CD14-positive monocyte (primary cell): Measurements from ENCODE around the gene RAPH1. TPM values are rescaled to one million over a fixed set of nuclear protein-coding genes. Genes with fewer than 3 reads are reported as not detected.
A peak's percentile ranks its signal among the peaks of the same experiment; 100 is the strongest.

Experiments
- DNase-seq, 3 donors: peaks; one replicate each; pipeline ENCODE4 v3.0.0-alpha.2; 2011 to 2022
- H2AFZ ChIP-seq: 2 replicates; pipeline ENCODE4 v1.6.0; 2012; ENCODE audit warnings: mild to moderate bottlenecking, low read depth, low read length, inconsistent platforms; ENCODE audit not compliant: insufficient read depth, poor library complexity, severe bottlenecking
- H3K27ac ChIP-seq, 2 donors: 1 replicate in 1 of 2; 2 replicates in 1 of 2; pipeline ENCODE4 v1.5.1; 2012 to 2013; ENCODE audit warnings: low read length in 2 of 2, control low read depth in 1 of 2, inconsistent platforms in 1 of 2, low read depth in 1 of 2, mild to moderate bottlenecking in 1 of 2
- H3K27me3 ChIP-seq, 2 donors: one replicate each; pipeline versions ENCODE4 v1.6.0 to v1.6.1; 2011 to 2013; ENCODE audit warnings: low read length in 2 of 2; ENCODE audit not compliant: control insufficient read depth in 2 of 2, insufficient read depth in 2 of 2
- H3K36me3 ChIP-seq, 2 donors: replicated peaks in 1 of 2; 1 replicate in 1 of 2; 2 replicates in 1 of 2; pipeline versions ENCODE4 v1.5.1 to v1.6.1; 2012 to 2013; ENCODE audit warnings: low read length in 2 of 2, control low read depth in 1 of 2, inconsistent platforms in 1 of 2, mild to moderate bottlenecking in 1 of 2; ENCODE audit not compliant: insufficient read depth in 2 of 2, control insufficient read depth in 1 of 2
- H3K4me1 ChIP-seq, 2 donors: 1 replicate in 1 of 2; 2 replicates in 1 of 2; pipeline versions ENCODE4 v1.5.1 to v1.6.1; 2012 to 2013; ENCODE audit warnings: low read length in 2 of 2, control low read depth in 1 of 2, inconsistent platforms in 1 of 2, mild to moderate bottlenecking in 1 of 2, moderate library complexity in 1 of 2; ENCODE audit not compliant: insufficient read depth in 2 of 2, control insufficient read depth in 1 of 2
- H3K4me2 ChIP-seq: replicated peaks from 2 replicates; pipeline ENCODE3; 2012; ENCODE audit warnings: low read length, moderate library complexity, mild to moderate bottlenecking; ENCODE audit not compliant: poor library complexity, severe bottlenecking; ENCODE audit errors: extremely low read depth
- H3K4me3 ChIP-seq, 3 experiments: fragments of 200-600 bp in 1 of 3; sonication (generic) in 1 of 3; replicated peaks in 1 of 3; 1 replicate in 2 of 3; 2 replicates in 1 of 3; pipeline ENCODE4 v1.5.1; 2011 to 2013; ENCODE audit warnings: low read length in 3 of 3, mild to moderate bottlenecking in 3 of 3, control low read depth in 2 of 3, low read depth in 2 of 3, inconsistent platforms in 1 of 3, moderate library complexity in 1 of 3
- H3K79me2 ChIP-seq: 2 replicates; pipeline ENCODE4 v1.6.0; 2012; ENCODE audit warnings: mild to moderate bottlenecking, control low read depth, inconsistent platforms, low read length, moderate library complexity; ENCODE audit not compliant: insufficient read depth
- H3K9ac ChIP-seq: 2 replicates; pipeline ENCODE4 v1.6.0; 2017; ENCODE audit warnings: low read length, mild to moderate bottlenecking; ENCODE audit not compliant: insufficient read depth, poor library complexity, severe bottlenecking
- H3K9me3 ChIP-seq, 2 donors: replicated peaks in 1 of 2; 1 replicate in 1 of 2; 2 replicates in 1 of 2; pipeline versions ENCODE4 v1.5.1 to v1.6.1; 2012 to 2013; ENCODE audit warnings: low read length in 2 of 2, control low read depth in 1 of 2; ENCODE audit not compliant: control insufficient read depth in 1 of 2, insufficient read depth in 1 of 2
- H4K20me1 ChIP-seq: 2 replicates; pipeline ENCODE4 v1.6.0; 2012; ENCODE audit warnings: mild to moderate bottlenecking, low read length, control low read depth, moderate library complexity; ENCODE audit not compliant: insufficient read depth
- H3K27ac Mint-ChIP-seq, 7 donors: one replicate each; pipeline ENCODE4 v1.8.0; 2020; ENCODE audit warnings: mild to moderate bottlenecking in 7 of 7, mixed read lengths in 7 of 7, moderate library complexity in 6 of 7, inconsistent platforms in 2 of 7
- H3K27me3 Mint-ChIP-seq, 3 donors: one replicate each; pipeline ENCODE4 v1.8.0; 2021 to 2022; ENCODE audit warnings: low read depth in 3 of 3, mild to moderate bottlenecking in 3 of 3, mixed read lengths in 3 of 3, moderate library complexity in 3 of 3, inconsistent platforms in 1 of 3
- H3K36me3 Mint-ChIP-seq, 2 donors: one replicate each; pipeline ENCODE4 v1.8.0; 2020; ENCODE audit warnings: mixed read lengths in 2 of 2, inconsistent platforms in 1 of 2, mild to moderate bottlenecking in 1 of 2
- H3K4me1 Mint-ChIP-seq: one replicate; pipeline ENCODE4 v1.8.0; 2020; ENCODE audit warnings: mild to moderate bottlenecking, mixed read lengths
- H3K4me3 Mint-ChIP-seq, 2 donors: one replicate each; pipeline ENCODE4 v1.8.0; 2020; ENCODE audit warnings: mild to moderate bottlenecking in 2 of 2, mixed read lengths in 2 of 2, moderate library complexity in 1 of 2
- H3K9me3 Mint-ChIP-seq, 7 donors: one replicate each; pipeline ENCODE4 v1.8.0; 2020 to 2022; ENCODE audit warnings: mixed read lengths in 7 of 7, mild to moderate bottlenecking in 6 of 7, moderate library complexity in 6 of 7, inconsistent platforms in 2 of 7
- CTCF ChIP-seq: fragments of 200-600 bp; IDR thresholded peaks from one replicate; pipeline ENCODE4 v1.8.0; 2022; ENCODE audit warnings: antibody characterized with exemption, mild to moderate bottlenecking
- WGBS: methylation state at CpG from one replicate; pipeline ENCODE4 v1.1.5; 2013; ENCODE audit warnings: missing lambda C conversion rate; ENCODE audit not compliant: insufficient coverage; 5-methylcytosine and 5-hydroxymethylcytosine counted together
- intact Hi-C, 2 donors: fragments of 100-400 bp; cut with micrococcal nuclease; formaldehyde crosslinking; loops; one replicate each; pipeline versions ENCODE4 v1.15.0 to v1.15.1; 2023
- polyA plus RNA-seq, 3 donors: library from polyadenylated mRNA; depleted of rRNA in 1 of 3; unstranded in 2 of 3; stranded (reverse) in 1 of 3; fragments of 300-500 nt in 2 of 3; fragments of >200 nt in 1 of 3; fragmentation: Illumina TruSeq in 2 of 3; gene quantifications; 1 replicate in 2 of 3; 2 replicates in 1 of 3; pipeline ENCODE4 v1.2.3, GENCODE V29; 2012 to 2021

Gene RAPH1
- polyA plus RNA-seq, 3 donors = 3.8 to 5.1 (median 4.5) TPM

- H3K4me3 Mint-ChIP-seq = no peak overlapping the region
- H3K4me1 Mint-ChIP-seq = peaks cover 2% of the 10 kb centered on the region
- Histone ChIP-seq H3K4me1 (no peaks in the 10 kb centered on the region), H3K9ac (no peak overlapping the region), H3K36me3 (no peaks in the 10 kb centered on the region), H3K9me3 (no peaks in the 10 kb centered on the region), H3K4me2 (no peak overlapping the region), H2AFZ (no peak overlapping the region), H3K27ac (no peak overlapping the region), H3K4me3 (no peak overlapping the region), H3K79me2 (no peaks in the 10 kb centered on the region), H4K20me1 (no peaks in the 10 kb centered on the region), H3K27me3 (no peaks in the 10 kb centered on the region)
- no peak overlapping the region for H3K27ac Mint-ChIP-seq
- no peak for TF ChIP-seq CTCF
- H3K36me3 Mint-ChIP-seq = no peaks in the 10 kb centered on the region
- WGBS = 80% methylated on average over 1 of the region's 2 CpGs
- peaks cover 4 to 11% (median 4%) of the 10 kb centered on the region in 3 donors for H3K27me3 Mint-ChIP-seq
- peaks cover 0 to 2% (median 0%) of the 10 kb centered on the region in 7 donors for H3K9me3 Mint-ChIP-seq
- no peak for DNase-seq
- intact Hi-C loops = no loop called here
These were observed 27.2 kb upstream of the RAPH1 start for GRCh38 chr2:203562268-203562667.

DNA sequence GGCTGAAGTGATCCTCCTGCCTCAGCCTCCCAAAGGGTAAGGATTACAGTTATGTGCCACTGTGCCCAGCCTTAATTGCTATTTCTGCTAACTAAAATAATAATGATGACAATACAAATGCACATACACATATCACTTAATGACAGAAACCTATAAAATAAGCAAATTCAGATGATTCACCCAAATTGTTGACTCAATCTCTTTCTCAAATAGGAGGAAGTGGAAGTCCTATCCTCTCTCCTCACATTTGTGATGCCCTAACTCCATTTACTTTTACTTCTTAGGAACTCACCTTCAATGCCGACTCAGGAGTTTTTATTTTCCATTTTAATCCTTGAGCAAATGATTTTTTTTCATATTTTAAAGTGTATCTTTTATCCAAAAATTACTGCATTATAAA, 24.5 kb upstream of the RAPH1 start:
- no peak overlapping the region for H3K9ac ChIP-seq
- intact Hi-C loops = no loop called here
- no peak overlapping the region for H3K27ac Mint-ChIP-seq

More for the DNA sequence above, 24.5 kb upstream of the RAPH1 start:
- no peaks in the 10 kb centered on the region for H3K9me3 ChIP-seq
- no peak for TF ChIP-seq CTCF
- peaks cover 2% of the 10 kb centered on the region for H3K4me1 Mint-ChIP-seq
- no peak overlapping the region for H3K4me2 ChIP-seq
- no peak overlapping the region for H3K4me3 ChIP-seq
- no peaks in the 10 kb centered on the region for H3K27me3 ChIP-seq
- no peaks in the 10 kb centered on the region for H3K36me3 ChIP-seq
- no peak overlapping the region for H3K27ac ChIP-seq
- H2AFZ ChIP-seq = no peak overlapping the region
- WGBS = no CpG with 5 or more reads among the region's 1 CpG
- H3K27me3 Mint-ChIP-seq = peaks cover 3 to 7% (median 5%) of the 10 kb centered on the region in 3 donors
- no peaks in the 10 kb centered on the region for H3K79me2 ChIP-seq
- peak; percentile 15 to 50 (median 41) for DNase-seq
- no peak overlapping the region for H3K4me3 Mint-ChIP-seq
- H3K36me3 Mint-ChIP-seq = no peaks in the 10 kb centered on the region
- H4K20me1 ChIP-seq = no peaks in the 10 kb centered on the region
- H3K4me1 ChIP-seq = no peaks in the 10 kb centered on the region
- peaks cover 0 to 2% (median 0%) of the 10 kb centered on the region in 7 donors for H3K9me3 Mint-ChIP-seq
